NCI-H524 (cell line): Measurements from ENCODE around the gene TMEM270.

Source experiments
- DNase-seq, 2 experiments: peaks; one replicate each; lab custom pipeline; 2025; lab: John Stamatoyannopoulos, UW

TMEM270 gene

GRCh38 chr7:73907554-73908122 is 46.7 kb downstream of the TMEM270 start:
- no peak for DNase-seq

DNA sequence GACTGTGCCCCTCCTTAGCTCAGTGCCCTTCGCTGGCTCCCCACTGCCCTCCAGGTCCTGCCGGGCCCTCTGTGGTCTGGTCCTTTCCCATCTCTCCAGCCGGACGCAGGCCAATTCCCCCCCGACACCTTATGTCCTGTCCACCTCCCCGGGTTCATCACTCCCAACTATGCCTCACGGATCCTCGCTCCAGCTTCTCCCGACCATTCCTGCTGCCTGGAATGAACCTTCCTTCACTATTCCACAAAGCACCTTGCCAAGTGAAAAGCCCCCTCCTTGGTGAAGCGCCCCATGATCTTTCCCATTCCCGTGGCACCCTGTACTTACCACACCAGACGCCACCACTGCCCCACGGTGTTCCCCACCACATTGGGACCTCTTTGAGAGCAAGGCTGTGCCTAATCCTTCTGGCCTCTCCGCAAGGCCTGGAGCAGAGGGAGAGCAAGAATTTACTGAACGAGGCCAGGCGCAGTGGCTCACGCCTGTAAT is 47.2 kb downstream of the TMEM270 start:
- no peak for DNase-seq

DNA sequence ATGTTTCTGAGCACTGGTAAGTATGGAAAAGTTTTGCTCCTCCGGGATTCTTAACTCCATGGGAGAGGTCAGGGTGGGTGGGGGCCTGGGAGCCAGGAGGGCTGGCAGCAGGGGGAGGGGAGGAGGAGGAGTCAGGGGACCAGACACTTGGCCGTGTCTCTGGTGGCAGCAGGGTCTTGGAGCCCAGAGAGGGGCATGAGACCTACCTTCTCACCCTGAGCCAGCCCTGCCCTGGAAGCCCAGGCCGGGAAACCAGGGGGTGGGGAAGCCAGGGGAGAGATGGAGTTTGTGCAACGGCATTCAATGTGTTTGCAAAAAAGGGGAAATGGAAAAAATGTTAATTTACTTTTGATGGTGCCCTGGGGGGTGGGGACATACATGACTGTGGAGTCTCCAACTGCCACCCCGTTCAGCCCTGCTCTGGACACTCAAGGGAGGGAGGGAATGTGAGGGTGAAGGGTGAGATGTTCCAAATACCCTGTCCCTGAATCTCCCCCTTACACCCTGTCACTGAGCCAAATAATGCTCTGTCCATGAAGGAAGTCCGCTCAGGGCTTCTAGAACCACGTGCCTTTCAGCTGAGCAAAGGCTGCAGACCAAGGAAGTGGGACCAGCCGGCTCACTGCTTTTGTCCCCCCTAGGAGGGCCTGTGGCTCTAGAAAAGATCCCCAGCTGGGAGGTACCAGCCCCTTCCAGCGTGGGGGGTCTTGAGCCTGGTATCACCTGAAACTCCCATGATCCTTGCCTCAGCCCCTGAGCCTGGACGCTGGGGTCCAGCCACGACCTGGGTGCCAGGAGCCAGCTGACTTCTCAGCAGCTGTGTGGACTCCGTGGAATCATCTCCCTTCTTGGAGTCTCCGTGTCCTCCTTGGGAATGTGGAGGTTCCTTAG is 48.3 kb downstream of the TMEM270 start:
- no peak for DNase-seq

GRCh38 chr7:73909996-73910395 is 49.0 kb downstream of the TMEM270 start:
- DNase-seq, result no peak

- no peak for DNase-seq
Measured at GRCh38 chr7:73912223-73912622, 51.3 kb downstream of the TMEM270 start.
